CD4-positive, alpha-beta T cell (primary cell): ENCODE data around the gene PRSS53. TPM values are rescaled to one million over a fixed set of nuclear protein-coding genes. Genes with fewer than 3 reads are reported as not detected.

Experiments
- ATAC-seq: fragments of 200-7000 bp; cut with Tn5 transposase; one replicate; pipeline ENCODE4 v1.10.0; 2022; ENCODE audit warnings: mild to moderate bottlenecking; ENCODE audit not compliant: poor library complexity
- CTCF ChIA-PET: fragments of 350-600 bp; sonication (Branson Sonifier 250); formaldehyde crosslinking; loops from one replicate; lab custom pipeline; 2021; ENCODE audit warnings: antibody characterized with exemption, inconsistent platforms; lab: Charles Lee
- POLR2A ChIA-PET: fragments of 350-600 bp; sonication (Branson Sonifier 250); formaldehyde crosslinking; loops from one replicate; lab custom pipeline; 2021; ENCODE audit warnings: antibody characterized with exemption, inconsistent platforms; lab: Charles Lee
- DNase-seq, 14 experiments: peaks; one replicate each; pipeline ENCODE4 v3.0.0-alpha.2; 2013 to 2020; ENCODE audit warnings: mixed read lengths in 2 of 14
- H3K27ac ChIP-seq, 2 donors: one replicate each; pipeline versions ENCODE4 v1.5.1 to v1.7.0; 2013; ENCODE audit warnings: low read length in 2 of 2, low read depth in 1 of 2, mild to moderate bottlenecking in 1 of 2
- H3K27me3 ChIP-seq, 2 experiments: 1 replicate in 1 of 2; 2 replicates in 1 of 2; pipeline versions ENCODE4 v1.6.1 to v1.7.0; 2013; ENCODE audit warnings: low read length in 2 of 2, control low read depth in 1 of 2, mild to moderate bottlenecking in 1 of 2, moderate library complexity in 1 of 2; ENCODE audit not compliant: insufficient read depth in 2 of 2, control insufficient read depth in 1 of 2
- H3K36me3 ChIP-seq: one replicate; pipeline ENCODE4 v1.6.1; 2013; ENCODE audit warnings: low read length, control low read depth; ENCODE audit not compliant: insufficient read depth
- H3K4me1 ChIP-seq: one replicate; pipeline ENCODE4 v1.6.1; 2013; ENCODE audit warnings: low read length, control low read depth; ENCODE audit not compliant: insufficient read depth
- H3K4me3 ChIP-seq: one replicate; pipeline ENCODE4 v1.5.1; 2013; ENCODE audit warnings: mild to moderate bottlenecking, low read length, moderate library complexity
- H3K9me3 ChIP-seq, 2 experiments: 1 replicate in 1 of 2; 2 replicates in 1 of 2; pipeline versions ENCODE4 v1.6.1 to v1.7.0; 2013; ENCODE audit warnings: low read length in 2 of 2, mild to moderate bottlenecking in 2 of 2, control low read depth in 1 of 2, moderate library complexity in 1 of 2; ENCODE audit not compliant: control insufficient read depth in 1 of 2, insufficient read depth in 1 of 2
- H3K27ac Mint-ChIP-seq: one replicate; pipeline ENCODE4 v1.8.0; 2020; ENCODE audit warnings: mixed read lengths
- H3K27me3 Mint-ChIP-seq: one replicate; pipeline ENCODE4 v1.8.0; 2021; ENCODE audit warnings: mixed read lengths
- H3K36me3 Mint-ChIP-seq: one replicate; pipeline ENCODE4 v1.8.0; 2021; ENCODE audit warnings: low read depth, mixed read lengths
- H3K4me1 Mint-ChIP-seq: one replicate; pipeline ENCODE4 v1.8.0; 2021; ENCODE audit warnings: low read depth, mixed read lengths
- H3K4me3 Mint-ChIP-seq: one replicate; pipeline ENCODE4 v1.8.0; 2020; ENCODE audit warnings: mild to moderate bottlenecking, mixed read lengths
- H3K9me3 Mint-ChIP-seq: one replicate; pipeline ENCODE4 v1.8.0; 2020; ENCODE audit warnings: mixed read lengths
- intact Hi-C, 2 experiments: fragments of 100-400 bp; cut with DNase I in 1 of 2; cut with micrococcal nuclease in 1 of 2; formaldehyde crosslinking; loops; one replicate each; pipeline versions ENCODE4 v1.15.1 to v1.9.0; 2023 to 2025; cut with DNase I, micrococcal nuclease
- total RNA-seq, 174 experiments: library from RNA in 2 of 174; stranded (reverse) in 2 of 174; gene quantifications; one replicate each; pipeline ENCODE4 v1.2.3 and lab custom pipeline; 2021 to 2026
- TF ChIP-seq, protein P1 (sequence below): fragments of 200-600 bp; IDR thresholded peaks from one replicate; pipeline ENCODE4 v1.8.0; 2022; ENCODE audit warnings: antibody characterized with exemption, mild to moderate bottlenecking

The PRSS53 gene
- total RNA-seq, 2 experiments from 2014 or later, result 3.5 to 3.9 TPM

DNA sequence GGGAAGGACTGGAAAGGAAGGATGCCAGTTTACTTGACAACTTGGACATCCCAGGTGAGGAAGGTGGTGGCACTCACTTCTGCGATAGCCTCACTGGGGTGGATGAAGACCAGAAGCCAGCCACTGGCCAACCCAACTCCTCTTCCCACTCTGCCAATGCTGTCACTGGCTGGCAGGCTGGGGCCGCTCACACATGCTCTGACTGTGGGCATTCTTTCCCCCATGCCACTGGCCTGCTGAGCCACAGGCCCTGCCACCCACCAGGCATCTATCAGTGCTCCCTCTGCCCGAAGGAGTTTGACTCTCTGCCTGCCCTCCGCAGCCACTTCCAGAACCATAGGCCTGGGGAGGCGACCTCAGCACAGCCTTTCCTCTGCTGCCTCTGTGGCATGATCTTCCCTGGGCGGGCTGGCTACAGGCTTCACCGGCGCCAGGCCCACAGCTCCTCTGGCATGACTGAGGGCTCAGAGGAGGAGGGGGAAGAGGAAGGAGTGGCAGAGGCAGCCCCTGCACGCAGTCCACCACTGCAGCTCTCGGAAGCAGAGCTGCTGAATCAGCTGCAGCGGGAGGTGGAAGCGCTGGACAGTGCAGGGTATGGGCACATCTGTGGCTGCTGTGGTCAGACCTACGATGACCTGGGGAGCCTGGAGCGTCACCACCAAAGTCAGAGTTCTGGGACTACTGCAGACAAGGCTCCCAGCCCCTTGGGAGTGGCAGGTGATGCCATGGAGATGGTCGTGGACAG lies 10.0 kb downstream of the PRSS53 start:
- no peak overlapping the region for H3K27ac ChIP-seq
- peaks cover 66% of the 10 kb centered on the region for H3K36me3 ChIP-seq
- Mint-ChIP-seq H3K4me3 (no peak overlapping the region), H3K36me3 (peaks cover 76% of the 10 kb centered on the region), H3K27me3 (no peaks in the 10 kb centered on the region), H3K4me1 (peaks cover 21% of the 10 kb centered on the region), H3K27ac (no peak overlapping the region), H3K9me3 (no peaks in the 10 kb centered on the region)
- no peak overlapping the region for H3K4me3 ChIP-seq
- no peaks in the 10 kb centered on the region for H3K27me3 ChIP-seq
- intact Hi-C loops, result loop anchor here in 1 of 2 experiments (10.0 kb wide), 2 partner anchors 124 to 154 kb away; partner anchors contain the start of genes FBXL19 and SETD1A
- TF ChIP-seq, protein P1, sequence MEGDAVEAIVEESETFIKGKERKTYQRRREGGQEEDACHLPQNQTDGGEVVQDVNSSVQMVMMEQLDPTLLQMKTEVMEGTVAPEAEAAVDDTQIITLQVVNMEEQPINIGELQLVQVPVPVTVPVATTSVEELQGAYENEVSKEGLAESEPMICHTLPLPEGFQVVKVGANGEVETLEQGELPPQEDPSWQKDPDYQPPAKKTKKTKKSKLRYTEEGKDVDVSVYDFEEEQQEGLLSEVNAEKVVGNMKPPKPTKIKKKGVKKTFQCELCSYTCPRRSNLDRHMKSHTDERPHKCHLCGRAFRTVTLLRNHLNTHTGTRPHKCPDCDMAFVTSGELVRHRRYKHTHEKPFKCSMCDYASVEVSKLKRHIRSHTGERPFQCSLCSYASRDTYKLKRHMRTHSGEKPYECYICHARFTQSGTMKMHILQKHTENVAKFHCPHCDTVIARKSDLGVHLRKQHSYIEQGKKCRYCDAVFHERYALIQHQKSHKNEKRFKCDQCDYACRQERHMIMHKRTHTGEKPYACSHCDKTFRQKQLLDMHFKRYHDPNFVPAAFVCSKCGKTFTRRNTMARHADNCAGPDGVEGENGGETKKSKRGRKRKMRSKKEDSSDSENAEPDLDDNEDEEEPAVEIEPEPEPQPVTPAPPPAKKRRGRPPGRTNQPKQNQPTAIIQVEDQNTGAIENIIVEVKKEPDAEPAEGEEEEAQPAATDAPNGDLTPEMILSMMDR, result no peak
- CTCF ChIA-PET, result no interaction called here
- no peaks in the 10 kb centered on the region for H3K9me3 ChIP-seq
- POLR2A ChIA-PET, result no interaction called here
- H3K4me1 ChIP-seq, result peaks cover 34% of the 10 kb centered on the region
- ATAC-seq, result no peak
- no peak for DNase-seq

DNA sequence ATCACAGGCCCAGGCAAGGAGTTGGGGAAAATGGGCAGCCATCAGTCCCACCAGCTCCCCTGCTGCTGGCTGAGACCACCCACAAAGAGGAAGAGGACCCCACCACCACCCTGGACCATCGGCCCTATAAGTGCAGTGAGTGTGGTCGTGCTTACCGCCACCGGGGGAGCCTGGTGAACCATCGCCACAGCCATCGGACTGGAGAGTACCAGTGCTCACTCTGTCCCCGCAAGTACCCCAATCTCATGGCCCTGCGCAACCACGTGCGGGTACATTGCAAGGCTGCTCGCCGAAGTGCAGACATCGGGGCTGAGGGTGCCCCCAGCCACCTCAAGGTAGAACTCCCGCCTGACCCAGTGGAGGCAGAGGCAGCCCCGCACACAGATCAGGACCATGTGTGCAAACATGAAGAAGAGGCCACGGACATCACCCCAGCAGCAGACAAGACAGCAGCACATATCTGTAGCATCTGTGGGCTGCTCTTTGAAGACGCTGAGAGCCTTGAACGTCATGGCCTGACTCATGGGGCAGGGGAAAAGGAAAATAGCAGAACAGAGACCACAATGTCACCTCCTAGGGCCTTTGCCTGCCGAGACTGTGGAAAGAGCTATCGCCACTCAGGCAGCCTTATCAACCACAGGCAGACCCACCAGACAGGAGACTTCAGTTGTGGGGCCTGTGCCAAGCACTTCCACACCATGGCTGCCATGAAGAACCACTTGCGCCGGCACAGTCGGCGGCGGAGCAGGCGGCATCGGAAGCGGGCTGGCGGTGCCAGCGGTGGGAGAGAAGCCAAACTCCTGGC lies 10.9 kb downstream of the PRSS53 start:
- POLR2A ChIA-PET, result no interaction called here
- intact Hi-C loops, result loop anchor here in 1 of 2 experiments (10.0 kb wide), 2 partner anchors 123 to 153 kb away; partner anchors contain the start of genes FBXL19 and SETD1A

DNA sequence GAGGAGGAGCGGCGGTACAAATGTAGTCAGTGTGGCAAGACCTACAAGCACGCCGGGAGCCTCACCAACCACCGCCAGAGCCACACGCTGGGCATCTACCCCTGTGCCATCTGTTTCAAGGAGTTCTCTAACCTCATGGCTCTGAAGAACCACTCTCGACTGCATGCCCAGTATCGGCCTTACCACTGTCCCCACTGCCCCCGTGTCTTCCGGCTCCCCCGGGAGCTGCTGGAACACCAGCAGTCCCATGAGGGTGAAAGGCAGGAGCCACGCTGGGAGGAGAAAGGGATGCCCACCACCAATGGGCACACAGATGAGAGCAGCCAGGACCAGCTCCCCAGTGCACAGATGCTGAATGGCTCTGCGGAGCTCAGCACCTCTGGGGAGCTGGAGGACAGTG lies 11.7 kb downstream of the PRSS53 start:
- CTCF ChIA-PET, result no interaction called here
- no peak for ATAC-seq
- Mint-ChIP-seq H3K4me1 (peaks cover 26% of the 10 kb centered on the region), H3K4me3 (no peak overlapping the region), H3K27me3 (no peaks in the 10 kb centered on the region), H3K9me3 (no peaks in the 10 kb centered on the region), H3K27ac (no peak overlapping the region), H3K36me3 (peaks cover 70% of the 10 kb centered on the region)
- TF ChIP-seq, protein P1, result no peak
- no peaks in the 10 kb centered on the region for H3K9me3 ChIP-seq
- H3K4me1 ChIP-seq, result peaks cover 40% of the 10 kb centered on the region
- H3K27ac ChIP-seq, result no peak overlapping the region
- POLR2A ChIA-PET, result no interaction called here
- H3K4me3 ChIP-seq, result no peak overlapping the region
- DNase-seq, result no peak
- no peaks in the 10 kb centered on the region for H3K27me3 ChIP-seq
- intact Hi-C loops, result loop anchor here in 1 of 2 experiments (10.0 kb wide), 2 partner anchors 122 to 152 kb away; partner anchors contain the start of genes FBXL19 and SETD1A
- H3K36me3 ChIP-seq, result peaks cover 56% of the 10 kb centered on the region

More for the DNA sequence above, 10.9 kb downstream of the PRSS53 start:
- TF ChIP-seq, protein P1, result no peak
- Mint-ChIP-seq H3K9me3 (no peaks in the 10 kb centered on the region), H3K4me3 (no peak overlapping the region), H3K27me3 (no peaks in the 10 kb centered on the region), H3K36me3 (peaks cover 71% of the 10 kb centered on the region), H3K27ac (no peak overlapping the region), H3K4me1 (peaks cover 22% of the 10 kb centered on the region)
- DNase-seq, result no peak
- no peaks in the 10 kb centered on the region for H3K27me3 ChIP-seq
- H3K36me3 ChIP-seq, result peaks cover 61% of the 10 kb centered on the region
- CTCF ChIA-PET, result no interaction called here
- no peak for ATAC-seq
- no peak overlapping the region for H3K27ac ChIP-seq
- no peaks in the 10 kb centered on the region for H3K9me3 ChIP-seq
- no peak overlapping the region for H3K4me3 ChIP-seq
- peaks cover 37% of the 10 kb centered on the region for H3K4me1 ChIP-seq
